Panc1 (cell line): ENCODE data around the gene C2orf76. TPM values are rescaled to one million over a fixed set of nuclear protein-coding genes. Genes with fewer than 3 reads are reported as not detected.

ENCODE experiments used
- ATAC-seq: fragments of 200-7000 bp; cut with Tn5 transposase; 2 replicates; pipeline ENCODE4 v1.9.1; 2020; ENCODE audit warnings: mild to moderate bottlenecking, moderate library complexity
- BruUV-seq: library from RNA; stranded (reverse); fragments of 400-500 nt; replicated peaks from 2 replicates; lab custom pipeline; 2021; lab: Mats Ljungman, UMichigan
- CTCF ChIA-PET: fragments of 300-600 bp; sonication (Branson Sonifier 250); formaldehyde crosslinking; loops from one replicate; lab custom pipeline; 2022; ENCODE audit warnings: antibody characterized with exemption; lab: Charles Lee
- POLR2A ChIA-PET: fragments of 300-600 bp; sonication (Branson Sonifier 250); formaldehyde crosslinking; loops from one replicate; lab custom pipeline; 2022; ENCODE audit warnings: antibody characterized with exemption; lab: Charles Lee
- DNase-seq: peaks from one replicate; pipeline ENCODE4 v3.0.0-alpha.2; 2010; ENCODE audit warnings: low read depth, low spot score
- H3K27ac ChIP-seq: 2 replicates; pipeline ENCODE4 v1.5.1; 2011; ENCODE audit warnings: mild to moderate bottlenecking, low read length, inconsistent platforms
- H3K27me3 ChIP-seq: fragments of 200-500 bp; sonication (Bioruptor generic); 2 replicates; pipeline ENCODE4 v1.6.0; 2014; ENCODE audit warnings: low read length, inconsistent platforms; ENCODE audit not compliant: control insufficient read depth, insufficient read depth
- H3K36me3 ChIP-seq: fragments of 200-500 bp; sonication (Bioruptor generic); 2 replicates; pipeline ENCODE4 v1.5.1; 2014; ENCODE audit warnings: inconsistent platforms, mild to moderate bottlenecking, low read length, moderate library complexity; ENCODE audit not compliant: control insufficient read depth, insufficient read depth
- H3K4me1 ChIP-seq: 2 replicates; pipeline ENCODE4 v1.5.1; 2011; ENCODE audit warnings: inconsistent platforms, mild to moderate bottlenecking, low read length, moderate library complexity; ENCODE audit not compliant: control insufficient read depth, insufficient read depth
- H3K4me3 ChIP-seq, 2 experiments: 2 replicates each; pipeline ENCODE4 v1.5.1; 2011 to 2012; ENCODE audit warnings: low read depth in 2 of 2, low read length in 2 of 2, mild to moderate bottlenecking in 2 of 2, inconsistent platforms in 1 of 2, moderate library complexity in 1 of 2
- H3K9me3 ChIP-seq: fragments of 200-500 bp; sonication (Bioruptor generic); 2 replicates; pipeline ENCODE4 v1.5.1; 2014; ENCODE audit warnings: low read depth, mild to moderate bottlenecking, inconsistent platforms, low read length, moderate library complexity; ENCODE audit not compliant: control insufficient read depth, insufficient read depth
- POLR2AphosphoS5 ChIP-seq: IDR thresholded peaks from 2 replicates; pipeline ENCODE4 v1.6.1; 2012; ENCODE audit warnings: mild to moderate bottlenecking, low read depth, low read length, moderate library complexity
- REST ChIP-seq, 2 experiments: IDR thresholded peaks; 2 replicates each; pipeline ENCODE4 v1.6.1; 2011 to 2012; ENCODE audit warnings: low read depth in 2 of 2, control low read depth in 1 of 2, low read length in 1 of 2, mild to moderate bottlenecking in 1 of 2, moderate library complexity in 1 of 2; ENCODE audit not compliant: insufficient read depth in 1 of 2
- SIN3A ChIP-seq: IDR thresholded peaks from 2 replicates; pipeline ENCODE4 v1.6.1; 2012; ENCODE audit warnings: low read depth, mild to moderate bottlenecking, low read length, moderate library complexity, borderline replicate concordance; ENCODE audit not compliant: insufficient read depth
- TCF7L2 ChIP-seq: IDR thresholded peaks from 2 replicates; pipeline ENCODE4 v1.6.1; 2011; ENCODE audit warnings: mild to moderate bottlenecking, low read depth, low read length, inconsistent platforms
- in situ Hi-C: cut with HindIII; loops from 2 replicates; pipeline ENCODE4 v1.10.0; 2016; ENCODE audit warnings: low sequenced_read_pairs, low pct_unique_long_range_greater_than_20kb
- intact Hi-C: fragments of 100-400 bp; cut with micrococcal nuclease; formaldehyde crosslinking; loops from one replicate; pipeline ENCODE4 v1.10.0; 2022; ENCODE audit not compliant: unreplicated experiment
- total RNA-seq: library from RNA; stranded (reverse); gene quantifications from one replicate; pipeline ENCODE4 v1.2.1, GENCODE V29; 2021; ENCODE audit not compliant: unreplicated experiment
- TF ChIP-seq, protein P1 (sequence below): fragments of 450-650 bp; IDR thresholded peaks from 2 replicates; pipeline ENCODE4 v1.5.1; 2017; ENCODE audit warnings: mild to moderate bottlenecking

C2orf76 gene
- total RNA-seq, 1 experiment from 2014 or later = 22.7 TPM

- ATAC-seq (no peak), DNase-seq (no peak)
These were observed 24.9 kb downstream of the C2orf76 start for GRCh38 chr2:119341684-119342083.

GRCh38 chr2:119339562-119339923 lies 27.1 kb downstream of the C2orf76 start:
- no peak for ATAC-seq
- Histone ChIP-seq H3K4me1 (no peaks in the 10 kb centered on the region), H3K36me3 (no peaks in the 10 kb centered on the region), H3K27me3 (no peaks in the 10 kb centered on the region), H3K27ac (no peak overlapping the region), H3K9me3 (no peaks in the 10 kb centered on the region), H3K4me3 (no peak overlapping the region)
- no TSS peak for BruUV-seq
- intact Hi-C loops (no loop called here), in situ Hi-C loops (no loop called here)
- ChIA-PET CTCF (no interaction called here), POLR2A (no interaction called here)
- no peak for DNase-seq
- TF ChIP-seq POLR2AphosphoS5 (no peak), SIN3A (no peak), TCF7L2 (no peak), REST (IDR thresholded peaks at IDR 0.05; ENCODE audit: insufficient read depth in 1 of 2, low read depth in 2 of 2, low read length in 1 of 2) (no peak)
- TF ChIP-seq, protein P1, sequence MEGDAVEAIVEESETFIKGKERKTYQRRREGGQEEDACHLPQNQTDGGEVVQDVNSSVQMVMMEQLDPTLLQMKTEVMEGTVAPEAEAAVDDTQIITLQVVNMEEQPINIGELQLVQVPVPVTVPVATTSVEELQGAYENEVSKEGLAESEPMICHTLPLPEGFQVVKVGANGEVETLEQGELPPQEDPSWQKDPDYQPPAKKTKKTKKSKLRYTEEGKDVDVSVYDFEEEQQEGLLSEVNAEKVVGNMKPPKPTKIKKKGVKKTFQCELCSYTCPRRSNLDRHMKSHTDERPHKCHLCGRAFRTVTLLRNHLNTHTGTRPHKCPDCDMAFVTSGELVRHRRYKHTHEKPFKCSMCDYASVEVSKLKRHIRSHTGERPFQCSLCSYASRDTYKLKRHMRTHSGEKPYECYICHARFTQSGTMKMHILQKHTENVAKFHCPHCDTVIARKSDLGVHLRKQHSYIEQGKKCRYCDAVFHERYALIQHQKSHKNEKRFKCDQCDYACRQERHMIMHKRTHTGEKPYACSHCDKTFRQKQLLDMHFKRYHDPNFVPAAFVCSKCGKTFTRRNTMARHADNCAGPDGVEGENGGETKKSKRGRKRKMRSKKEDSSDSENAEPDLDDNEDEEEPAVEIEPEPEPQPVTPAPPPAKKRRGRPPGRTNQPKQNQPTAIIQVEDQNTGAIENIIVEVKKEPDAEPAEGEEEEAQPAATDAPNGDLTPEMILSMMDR = no peak

More at GRCh38 chr2:119341684-119342083, 24.9 kb downstream of the C2orf76 start:
- TF ChIP-seq SIN3A = no peak
- TF ChIP-seq, protein P1 = no peak
- no peak for TF ChIP-seq REST (IDR thresholded peaks at IDR 0.05; ENCODE audit: insufficient read depth in 1 of 2, low read depth in 2 of 2, low read length in 1 of 2)
- no peak for TF ChIP-seq TCF7L2
- TF ChIP-seq POLR2AphosphoS5 = no peak
- H3K4me1 ChIP-seq = no peaks in the 10 kb centered on the region
- no peaks in the 10 kb centered on the region for H3K9me3 ChIP-seq
- POLR2A ChIA-PET = no interaction called here
- H3K4me3 ChIP-seq = no peak overlapping the region
- intact Hi-C loops (no loop called here), in situ Hi-C loops (no loop called here)
- CTCF ChIA-PET = no interaction called here
- H3K36me3 ChIP-seq = no peaks in the 10 kb centered on the region
- no peak overlapping the region for H3K27ac ChIP-seq
- H3K27me3 ChIP-seq = no peaks in the 10 kb centered on the region
- no TSS peak for BruUV-seq
